OCI-LY3 (cell line): ENCODE data around the gene C12orf56.

Experiments
- H2AFZ ChIP-seq: fragments of 200-600, 300-600 bp; shearing (Covaris generic); 2 replicates; pipeline ENCODE4 v1.6.0; 2014; ENCODE audit warnings: antibody characterized with exemption, low read depth, low read length
- H3K27ac ChIP-seq: fragments of 200-600, 300-600 bp; sonication (generic); 2 replicates; pipeline ENCODE4 v1.5.1; 2014; ENCODE audit warnings: mild to moderate bottlenecking, low read length, moderate library complexity, mixed read lengths
- H3K27me3 ChIP-seq: fragments of 200-600, 300-600 bp; sonication (generic); 2 replicates; pipeline ENCODE4 v1.6.1; 2014; ENCODE audit warnings: low read depth, low read length, mixed read lengths
- H3K36me3 ChIP-seq: fragments of 200-600, 300-600 bp; sonication (generic); replicated peaks from 2 replicates; pipeline ENCODE3; 2014; ENCODE audit warnings: low read depth, low read length, mixed read lengths
- H3K4me1 ChIP-seq: fragments of 300-600, 200-600 bp; sonication (generic); 2 replicates; pipeline ENCODE4 v1.6.1; 2014; ENCODE audit warnings: low read length, mixed read lengths
- H3K4me2 ChIP-seq: fragments of 200-600, 300-600 bp; sonication (generic); 2 replicates; pipeline ENCODE4 v1.6.1; 2014; ENCODE audit warnings: low read length, mixed read lengths
- H3K4me3 ChIP-seq: fragments of 300-600, 200-600 bp; sonication (generic); 2 replicates; pipeline ENCODE4 v1.5.1; 2014; ENCODE audit warnings: antibody characterized with exemption, mild to moderate bottlenecking, low read length, moderate library complexity
- H3K79me2 ChIP-seq: fragments of 300-600, 200-600 bp; shearing (Covaris generic); 2 replicates; pipeline ENCODE4 v1.6.1; 2014; ENCODE audit warnings: mild to moderate bottlenecking, low read length, mixed read lengths
- H3K9ac ChIP-seq: fragments of 300-600, 200-600 bp; shearing (Covaris generic); 2 replicates; pipeline ENCODE4 v1.6.0; 2014; ENCODE audit warnings: mild to moderate bottlenecking, low read length, moderate library complexity
- H3K9me3 ChIP-seq: fragments of 200-600, 300-600 bp; shearing (Covaris generic); 2 replicates; pipeline ENCODE4 v1.6.1; 2014; ENCODE audit warnings: low read length, mixed read lengths; ENCODE audit not compliant: insufficient read depth
- H4K20me1 ChIP-seq: fragments of 200-600, 300-600 bp; sonication (generic); 2 replicates; pipeline ENCODE4 v1.6.1; 2016; ENCODE audit warnings: low read length, mixed read lengths; ENCODE audit not compliant: insufficient read depth
- EZH2phosphoT487 ChIP-seq: fragments of 200-600 bp; shearing (Covaris generic); IDR thresholded peaks from 2 replicates; pipeline ENCODE4 v1.6.1; 2018; ENCODE audit warnings: antibody characterized with exemption, mixed run types, low read depth
- TF ChIP-seq, protein P1 (sequence below): fragments of 200-600, 300-600 bp; sonication (generic); IDR thresholded peaks from 2 replicates; pipeline ENCODE4 v1.5.1; 2014; ENCODE audit warnings: antibody characterized with exemption, low read length, low read depth

Gene C12orf56, protein sequence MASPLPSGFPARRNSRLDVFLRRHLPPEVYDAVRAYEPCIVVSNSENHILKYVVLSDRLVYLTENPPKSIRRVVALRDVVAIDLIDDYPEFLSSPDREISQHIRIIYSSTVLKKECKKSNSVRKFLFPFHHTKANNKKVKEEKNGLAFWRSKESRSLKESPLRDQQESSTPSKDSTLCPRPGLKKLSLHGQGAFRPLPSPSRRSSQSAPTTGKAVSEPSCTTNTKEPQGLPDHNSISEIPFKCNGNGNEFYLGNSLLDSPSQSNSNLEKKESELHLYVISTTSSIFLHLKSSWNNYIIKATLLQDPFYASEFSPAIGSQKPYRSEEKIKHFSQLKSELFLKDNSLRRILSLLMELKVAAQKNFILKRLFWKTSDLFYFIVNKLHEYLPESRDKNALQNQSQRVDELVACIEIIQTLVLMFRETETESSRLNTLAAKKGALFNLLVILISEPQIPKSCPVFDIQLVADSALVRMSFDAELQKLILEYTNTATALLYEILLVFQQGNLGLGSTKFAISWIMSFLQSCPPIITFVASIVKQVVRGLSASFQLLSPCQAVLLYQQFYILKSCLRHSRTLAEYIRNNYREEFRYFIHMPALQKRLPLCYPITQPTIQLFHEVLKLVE

GRCh38 chr12:64390275-64390851, at the start of gene C12orf56:
TSS of gene C12orf56 (minus strand) at chr12:64390758. CDS start at chr12:64390565, 193 bp downstream.
- no peak for TF ChIP-seq EZH2phosphoT487
- TF ChIP-seq, protein P1, sequence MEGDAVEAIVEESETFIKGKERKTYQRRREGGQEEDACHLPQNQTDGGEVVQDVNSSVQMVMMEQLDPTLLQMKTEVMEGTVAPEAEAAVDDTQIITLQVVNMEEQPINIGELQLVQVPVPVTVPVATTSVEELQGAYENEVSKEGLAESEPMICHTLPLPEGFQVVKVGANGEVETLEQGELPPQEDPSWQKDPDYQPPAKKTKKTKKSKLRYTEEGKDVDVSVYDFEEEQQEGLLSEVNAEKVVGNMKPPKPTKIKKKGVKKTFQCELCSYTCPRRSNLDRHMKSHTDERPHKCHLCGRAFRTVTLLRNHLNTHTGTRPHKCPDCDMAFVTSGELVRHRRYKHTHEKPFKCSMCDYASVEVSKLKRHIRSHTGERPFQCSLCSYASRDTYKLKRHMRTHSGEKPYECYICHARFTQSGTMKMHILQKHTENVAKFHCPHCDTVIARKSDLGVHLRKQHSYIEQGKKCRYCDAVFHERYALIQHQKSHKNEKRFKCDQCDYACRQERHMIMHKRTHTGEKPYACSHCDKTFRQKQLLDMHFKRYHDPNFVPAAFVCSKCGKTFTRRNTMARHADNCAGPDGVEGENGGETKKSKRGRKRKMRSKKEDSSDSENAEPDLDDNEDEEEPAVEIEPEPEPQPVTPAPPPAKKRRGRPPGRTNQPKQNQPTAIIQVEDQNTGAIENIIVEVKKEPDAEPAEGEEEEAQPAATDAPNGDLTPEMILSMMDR: no peak
- Histone ChIP-seq H3K79me2 (no peaks in the 10 kb centered on the region), H3K27ac (no peak within 1 kb of the TSS), H3K4me1 (no peaks in the 10 kb centered on the region), H3K36me3 (no peaks in the 10 kb centered on the region), H4K20me1 (no peaks in the 10 kb centered on the region), H3K4me2 (no peak within 1 kb of the TSS), H2AFZ (no peak within 1 kb of the TSS), H3K9ac (no peak within 1 kb of the TSS), H3K9me3 (no peaks in the 10 kb centered on the region), H3K27me3 (no peaks in the 10 kb centered on the region), H3K4me3 (no peak within 1 kb of the TSS)

GRCh38 chr12:64440100-64440499, 49.5 kb upstream of the C12orf56 start:
- Histone ChIP-seq H3K9me3 (no peaks in the 10 kb centered on the region), H3K9ac (no peak overlapping the region), H2AFZ (no peak overlapping the region), H4K20me1 (no peaks in the 10 kb centered on the region), H3K79me2 (peaks cover 5% of the 10 kb centered on the region; the same call in 1 of the 2 replicates), H3K4me2 (no peak overlapping the region), H3K4me1 (no peaks in the 10 kb centered on the region), H3K27me3 (no peaks in the 10 kb centered on the region), H3K4me3 (no peak overlapping the region), H3K36me3 (peaks cover 65% of the 10 kb centered on the region), H3K27ac (no peak overlapping the region)
- no peak for TF ChIP-seq EZH2phosphoT487
- TF ChIP-seq, protein P1: no peak

DNA sequence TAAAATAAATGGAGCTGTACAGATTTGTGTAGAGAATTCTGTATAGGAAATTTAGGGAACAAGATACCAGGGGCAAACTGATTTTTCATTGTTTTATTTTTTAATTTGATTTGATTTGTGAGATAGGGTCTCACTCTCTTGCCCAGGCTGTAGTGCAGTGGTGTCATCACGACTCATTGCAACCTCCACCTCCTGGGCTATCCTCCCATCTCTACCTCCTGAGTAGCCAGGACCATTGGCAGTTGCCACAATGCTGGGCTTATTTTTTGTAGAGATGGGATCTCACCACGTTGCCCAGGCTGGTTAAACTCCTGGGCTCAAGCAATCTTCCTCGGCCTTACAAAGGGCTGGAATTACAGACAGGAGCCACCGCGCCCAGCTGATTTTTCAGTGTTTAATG, 43.4 kb upstream of the C12orf56 start:
- Histone ChIP-seq H3K4me2 (no peak overlapping the region), H3K79me2 (0 out of 2 replicates have a peak, but pooled peaks cover 5% of the 10 kb centered on the region), H3K9me3 (no peaks in the 10 kb centered on the region), H3K4me1 (no peaks in the 10 kb centered on the region), H3K27ac (no peak overlapping the region), H3K4me3 (no peak overlapping the region), H3K9ac (no peak overlapping the region), H4K20me1 (no peaks in the 10 kb centered on the region), H2AFZ (no peak overlapping the region), H3K36me3 (peaks cover 67% of the 10 kb centered on the region), H3K27me3 (no peaks in the 10 kb centered on the region)
- TF ChIP-seq EZH2phosphoT487: no peak
- TF ChIP-seq, protein P1: no peak

DNA sequence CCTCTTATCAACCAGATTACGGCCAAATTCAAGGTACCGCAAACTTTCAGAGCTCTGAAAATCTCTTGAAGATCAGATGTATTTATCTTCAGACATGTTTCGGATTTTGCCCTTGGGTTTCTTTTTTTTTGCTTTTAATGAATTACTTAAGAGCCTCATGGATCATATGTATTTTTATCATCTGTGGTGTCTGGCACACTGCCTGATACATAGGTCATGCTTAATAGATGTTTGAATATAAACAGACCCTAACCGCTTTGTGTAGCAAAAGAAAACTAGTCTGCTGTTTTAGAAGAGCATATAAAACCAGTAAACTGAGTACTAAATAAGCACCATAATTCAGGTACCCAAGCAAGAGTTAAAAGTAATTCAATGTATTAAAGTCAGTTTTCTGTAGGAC, 41.2 kb upstream of the C12orf56 start:
- Histone ChIP-seq H3K36me3 (peaks cover 67% of the 10 kb centered on the region), H3K79me2 (0 out of 2 replicates have a peak, but pooled peaks cover 2% of the 10 kb centered on the region), H3K4me2 (no peak overlapping the region), H3K4me1 (no peaks in the 10 kb centered on the region), H2AFZ (no peak overlapping the region), H3K9me3 (no peaks in the 10 kb centered on the region), H3K27me3 (no peaks in the 10 kb centered on the region), H3K9ac (no peak overlapping the region), H3K4me3 (no peak overlapping the region), H3K27ac (no peak overlapping the region), H4K20me1 (no peaks in the 10 kb centered on the region)
- TF ChIP-seq, protein P1: no peak
